SU-DHL-6 (cell line): ENCODE measurements around the gene PSMG1.

Source experiments
- H2AFZ ChIP-seq: fragments of 200-600 bp; sonication (generic); 2 replicates; pipeline ENCODE4 v1.6.1; 2014; ENCODE audit warnings: low read depth, mild to moderate bottlenecking, moderate library complexity, mixed read lengths, antibody characterized with exemption, low read length; ENCODE audit not compliant: severe bottlenecking
- H3F3A ChIP-seq: fragments of 200-600 bp; shearing (Covaris generic); 2 replicates; pipeline ENCODE4 v1.6.0; 2016; ENCODE audit warnings: antibody characterized with exemption, mild to moderate bottlenecking; ENCODE audit not compliant: insufficient read depth
- H3K27ac ChIP-seq: fragments of 200-600 bp; sonication (generic); 2 replicates; pipeline ENCODE4 v1.5.1; 2016; ENCODE audit warnings: low read depth, mild to moderate bottlenecking, low read length, moderate library complexity, mixed read lengths
- H3K27me3 ChIP-seq: fragments of 200-600 bp; sonication (generic), shearing (Covaris generic); 2 replicates; pipeline ENCODE4 v1.6.0; 2014; ENCODE audit warnings: mild to moderate bottlenecking, low read length
- H3K36me3 ChIP-seq: fragments of 200-600 bp; sonication (generic); 2 replicates; pipeline ENCODE4 v1.6.1; 2014; ENCODE audit warnings: mild to moderate bottlenecking, low read length, mixed read lengths
- H3K4me2 ChIP-seq: fragments of 300-600, 200-600 bp; shearing (Covaris generic), sonication (generic); 2 replicates; pipeline ENCODE4 v1.6.0; 2014; ENCODE audit warnings: low read length, low read depth, mild to moderate bottlenecking; ENCODE audit not compliant: poor library complexity, severe bottlenecking
- H3K4me3 ChIP-seq: fragments of 200-600 bp; sonication (generic); 2 replicates; pipeline ENCODE4 v1.5.1; 2014; ENCODE audit warnings: antibody characterized with exemption, low read length, mild to moderate bottlenecking, mixed read lengths; ENCODE audit not compliant: insufficient read depth, poor library complexity, severe bottlenecking
- H3K79me2 ChIP-seq: fragments of 200-600 bp; sonication (generic); 2 replicates; pipeline ENCODE4 v1.6.1; 2014; ENCODE audit warnings: mild to moderate bottlenecking, low read length, moderate library complexity; ENCODE audit not compliant: insufficient read depth
- H3K9ac ChIP-seq: fragments of 200-600 bp; sonication (generic); 2 replicates; pipeline ENCODE4 v1.7.0; 2014; ENCODE audit warnings: mild to moderate bottlenecking, low read length
- H3K9me2 ChIP-seq: fragments of 200-600 bp; sonication (generic); replicated peaks from 2 replicates; pipeline ENCODE4 v1.6.1; 2014; ENCODE audit warnings: low read length; ENCODE audit not compliant: insufficient read depth
- H3K9me3 ChIP-seq: fragments of 200-600 bp; sonication (generic); 2 replicates; pipeline ENCODE4 v1.6.1; 2014; ENCODE audit warnings: low read length, mixed read lengths; ENCODE audit not compliant: insufficient read depth
- H4K20me1 ChIP-seq: fragments of 200-600 bp; sonication (generic); 2 replicates; pipeline ENCODE4 v1.6.1; 2014; ENCODE audit warnings: low read depth, mild to moderate bottlenecking, antibody characterized with exemption, low read length, moderate library complexity, mixed read lengths
- CTCF ChIP-seq: fragments of 200-600 bp; sonication (generic); IDR thresholded peaks from one replicate; pipeline ENCODE4 v1.5.1; 2017; ENCODE audit warnings: antibody characterized with exemption, mild to moderate bottlenecking, low read length, moderate library complexity; ENCODE audit not compliant: insufficient read depth, poor library complexity, severe bottlenecking
- EZH2phosphoT487 ChIP-seq: fragments of 200-600 bp; sonication (generic), shearing (Covaris generic); conservative IDR thresholded peaks from 2 replicates; pipeline ENCODE4 v1.6.1; 2018; ENCODE audit warnings: mild to moderate bottlenecking, antibody characterized with exemption, low read length, moderate library complexity, mixed read lengths

Gene PSMG1

GRCh38 chr21:39178421-39178820, 4.8 kb downstream of the PSMG1 start:
- Histone ChIP-seq H2AFZ (no peak overlapping the region), H3K36me3 (peaks cover 41% of the 10 kb centered on the region), H3K27me3 (no peaks in the 10 kb centered on the region), H3F3A (no peaks in the 10 kb centered on the region; the same call in 1 of the 2 replicates), H3K9me3 (no peaks in the 10 kb centered on the region), H3K9me2 (no peaks in the 10 kb centered on the region), H3K4me3 (no peak overlapping the region), H3K4me2 (no peak overlapping the region), H3K27ac (no peak overlapping the region), H4K20me1 (peaks cover 3% of the 10 kb centered on the region; the same call in 1 of the 2 replicates), H3K9ac (no peak overlapping the region), H3K79me2 (peaks cover 50% of the 10 kb centered on the region)
- TF ChIP-seq CTCF (no peak), EZH2phosphoT487 (no peak)

GRCh38 chr21:39176271-39176709, 7.0 kb downstream of the PSMG1 start:
- H3K27ac ChIP-seq, result no peak overlapping the region
- peaks cover 30% of the 10 kb centered on the region for H3K79me2 ChIP-seq
- H3K4me3 ChIP-seq, result no peak overlapping the region
- no peak overlapping the region for H3K4me2 ChIP-seq
- H3K9me3 ChIP-seq, result no peaks in the 10 kb centered on the region
- H3K9me2 ChIP-seq, result no peaks in the 10 kb centered on the region
- H3K36me3 ChIP-seq, result peaks cover 41% of the 10 kb centered on the region
- no peak overlapping the region for H3K9ac ChIP-seq
- H3K27me3 ChIP-seq, result no peaks in the 10 kb centered on the region
- H2AFZ ChIP-seq, result no peak overlapping the region
- H3F3A ChIP-seq, result no peaks in the 10 kb centered on the region
- no peak for TF ChIP-seq CTCF
- TF ChIP-seq EZH2phosphoT487, result no peak
- no peaks in the 10 kb centered on the region for H4K20me1 ChIP-seq

- Histone ChIP-seq H3K4me3 (no peak overlapping the region), H3K4me2 (no peak overlapping the region), H3K79me2 (peaks cover 24% of the 10 kb centered on the region), H3K27me3 (no peaks in the 10 kb centered on the region), H3K9ac (no peak overlapping the region), H3K9me2 (no peaks in the 10 kb centered on the region), H3K27ac (no peak overlapping the region), H3F3A (no peaks in the 10 kb centered on the region), H3K9me3 (no peaks in the 10 kb centered on the region), H4K20me1 (no peaks in the 10 kb centered on the region), H3K36me3 (peaks cover 41% of the 10 kb centered on the region), H2AFZ (no peak overlapping the region)
- TF ChIP-seq EZH2phosphoT487, result no peak
- TF ChIP-seq CTCF, result no peak
Observed at GRCh38 chr21:39175665-39176064, 7.6 kb downstream of the PSMG1 start.
